ENCODE results near the gene KCNH8.

GRCh38 chr3:19248143-19248542 is 99.8 kb downstream of the KCNH8 start:
- TF ChIP-seq NR2C2 (IDR thresholded peaks at IDR 0.05; ENCODE audit: borderline replicate concordance, control insufficient read depth, insufficient read length, low read depth): no peak
- TF ChIP-seq ZNF274 (IDR thresholded peaks at IDR 0.05; ENCODE audit: insufficient read depth, insufficient read length): no peak
- no peak for TF ChIP-seq EZH2 (IDR thresholded peaks at IDR 0.05; ENCODE audit: borderline replicate concordance, control insufficient read depth, low read depth, low read length)
- no peak for TF ChIP-seq E2F8 (IDR thresholded peaks at IDR 0.05; ENCODE audit: low read depth, partially characterized antibody)
- no peak for TF ChIP-seq KLF5 (IDR thresholded peaks at IDR 0.05; ENCODE audit: partially characterized antibody)
- no peak for TF ChIP-seq TCF7 (IDR thresholded peaks at IDR 0.05; ENCODE audit: borderline replicate concordance)
- no peak for TF ChIP-seq SPI1 (IDR thresholded peaks at IDR 0.05; ENCODE audit: borderline replicate concordance, insufficient read depth, low read depth, low read length)
- TF ChIP-seq POLR2A (IDR thresholded peaks at IDR 0.05; ENCODE audit: low read depth, low read length): no peak
- no peak for TF ChIP-seq BRCA1 (IDR thresholded peaks at IDR 0.05; ENCODE audit: low read depth, low read length)
- no peak for TF ChIP-seq CTCF (IDR thresholded peaks at IDR 0.05 in 2 of 3, conservative IDR thresholded peaks at IDR 0.05 in 1 of 3; ENCODE audit: control insufficient read depth in 2 of 3, extremely low read depth in 1 of 3, insufficient read depth in 1 of 3, low read depth in 3 of 3, low read length in 3 of 3)
- no peak for TF ChIP-seq USF2 (IDR thresholded peaks at IDR 0.05; ENCODE audit: borderline replicate concordance, low read depth, low read length)
